ENCODE measurements around the gene DCAF12.

GRCh38 chr9:34158362-34158869, 31.9 kb upstream of the DCAF12 start:
- TF ChIP-seq CTCF (conservative IDR thresholded peaks at IDR 0.05 in 1 of 2, IDR thresholded peaks at IDR 0.05 in 1 of 2; ENCODE audit: extremely low read depth in 1 of 2, insufficient read depth in 1 of 2, low read depth in 1 of 2, low read length in 2 of 2) (no peak), EZH2 (IDR thresholded peaks at IDR 0.05; ENCODE audit: borderline replicate concordance, low read length) (no peak)
